HCT116 (cell line): ENCODE results near the gene RFXANK. TPM values are rescaled to one million over a fixed set of nuclear protein-coding genes. Genes with fewer than 3 reads are reported as not detected.

ENCODE experiments used
- ATAC-seq: fragments of 200-7000 bp; cut with Tn5 transposase; 2 replicates; pipeline ENCODE4 v1.9.1; 2020; ENCODE audit warnings: mild to moderate bottlenecking, moderate library complexity
- BruUV-seq: library from RNA; stranded (reverse); fragments of 400-500 nt; replicated peaks from 2 replicates; lab custom pipeline; 2021; lab: Mats Ljungman, UMichigan
- CTCF ChIA-PET: fragments of 300-600 bp; sonication (Branson Sonifier 250); formaldehyde crosslinking; loops from one replicate; lab custom pipeline; 2021; ENCODE audit warnings: antibody characterized with exemption; lab: Charles Lee
- POLR2A ChIA-PET: fragments of 300-600, 350-600 bp; sonication (Branson Sonifier 250); formaldehyde crosslinking; loops from one replicate; lab custom pipeline; 2021; ENCODE audit warnings: antibody characterized with exemption; lab: Charles Lee
- RAD21 ChIA-PET, 2 experiments: fragments of 300-600 bp; sonication (Branson Sonifier 250); formaldehyde crosslinking; loops; one replicate each; lab custom pipeline; 2023; ENCODE audit warnings: low total read pairs in 2 of 2; ENCODE audit not compliant: uncharacterized antibody in 2 of 2, unreplicated experiment in 2 of 2, low non-redundant PET in 1 of 2; lab: Charles Lee
- DNase-seq: peaks from one replicate; pipeline ENCODE4 v3.0.0-alpha.2; 2010; ENCODE audit warnings: low read depth, low spot score
- H2AFZ ChIP-seq: fragments of 200-600 bp; shearing (Covaris generic), sonication (generic); 2 replicates; pipeline ENCODE4 v1.6.1; 2017; ENCODE audit warnings: low read depth, mixed run types, mixed read lengths, antibody characterized with exemption, low read length; ENCODE audit not compliant: poor library complexity, severe bottlenecking
- H3K27ac ChIP-seq: 2 replicates; pipeline ENCODE4 v1.5.1; 2012; ENCODE audit warnings: low read depth, low read length
- H3K27me3 ChIP-seq: fragments of 200-600 bp; sonication (generic); 2 replicates; pipeline ENCODE4 v1.6.1; 2016; ENCODE audit warnings: mixed run types, low read length, mixed read lengths; ENCODE audit not compliant: insufficient read depth
- H3K36me3 ChIP-seq, 2 experiments: fragments of 200-500 bp in 1 of 2; fragments of 200-600 bp in 1 of 2; sonication (Bioruptor generic) in 1 of 2; sonication (generic) in 1 of 2; 2 replicates each; pipeline versions ENCODE4 v1.5.1 to v1.6.1; 2014 to 2016; ENCODE audit warnings: low read length in 2 of 2, inconsistent platforms in 1 of 2, mixed read lengths in 1 of 2, mixed run types in 1 of 2; ENCODE audit not compliant: insufficient read depth in 2 of 2, control insufficient read depth in 1 of 2
- H3K4me1 ChIP-seq, 2 experiments: fragments of 200-600 bp in 1 of 2; sonication (generic) in 1 of 2; 2 replicates each; pipeline versions ENCODE4 v1.5.1 to v1.6.1; 2012 to 2017; ENCODE audit warnings: low read length in 2 of 2, inconsistent platforms in 1 of 2, mild to moderate bottlenecking in 1 of 2, mixed read lengths in 1 of 2, mixed run types in 1 of 2, moderate library complexity in 1 of 2; ENCODE audit not compliant: insufficient read depth in 2 of 2, control insufficient read depth in 1 of 2
- H3K4me2 ChIP-seq: fragments of 200-600 bp; sonication (generic); 2 replicates; pipeline ENCODE4 v1.6.1; 2017; ENCODE audit warnings: mixed run types, low read length, mixed read lengths
- H3K4me3 ChIP-seq, 2 experiments: fragments of 200-600 bp in 1 of 2; sonication (generic) in 1 of 2; replicated peaks in 1 of 2; 2 replicates each; pipeline ENCODE4 v1.5.1; 2011 to 2016; ENCODE audit warnings: low read length in 2 of 2, control low read depth in 1 of 2, low read depth in 1 of 2, mild to moderate bottlenecking in 1 of 2, mixed read lengths in 1 of 2, mixed run types in 1 of 2
- H3K79me2 ChIP-seq: fragments of 200-600 bp; sonication (generic); 2 replicates; pipeline ENCODE4 v1.6.1; 2017; ENCODE audit warnings: mild to moderate bottlenecking, mixed run types, low read length, moderate library complexity, mixed read lengths; ENCODE audit not compliant: insufficient read depth
- H3K9ac ChIP-seq: fragments of 200-600 bp; sonication (generic); 2 replicates; pipeline ENCODE4 v1.6.1; 2016; ENCODE audit warnings: low read length, mixed read lengths
- H3K9me2 ChIP-seq: fragments of 200-600 bp; sonication (generic), shearing (Covaris generic); 2 replicates; pipeline ENCODE4 v1.6.1; 2017; ENCODE audit warnings: mixed run types, mild to moderate bottlenecking, moderate library complexity; ENCODE audit not compliant: insufficient read depth
- H3K9me3 ChIP-seq, 2 experiments: fragments of 200-500 bp in 1 of 2; fragments of 200-600 bp in 1 of 2; sonication (Bioruptor generic) in 1 of 2; sonication (generic) in 1 of 2; 2 replicates each; pipeline ENCODE4 v1.6.1; 2014 to 2017; ENCODE audit warnings: low read length in 2 of 2, mixed read lengths in 2 of 2, inconsistent platforms in 1 of 2, low read depth in 1 of 2, mild to moderate bottlenecking in 1 of 2, mixed run types in 1 of 2, moderate library complexity in 1 of 2; ENCODE audit not compliant: control insufficient read depth in 1 of 2, insufficient read depth in 1 of 2
- H4K20me1 ChIP-seq: fragments of 200-600 bp; sonication (generic), shearing (Covaris generic); 2 replicates; pipeline ENCODE4 v1.6.1; 2017; ENCODE audit warnings: mixed run types, mild to moderate bottlenecking, moderate library complexity; ENCODE audit not compliant: insufficient read depth
- ATF3 ChIP-seq: IDR thresholded peaks from 2 replicates; pipeline ENCODE4 v1.6.1; 2012
- EGR1 ChIP-seq: IDR thresholded peaks from 2 replicates; pipeline ENCODE4 v1.6.1; 2012; ENCODE audit warnings: low read depth
- EZH2phosphoT487 ChIP-seq: fragments of 200-600 bp; IDR thresholded peaks from 2 replicates; pipeline ENCODE4 v1.6.1; 2018; ENCODE audit warnings: antibody characterized with exemption, borderline replicate concordance
- MAX ChIP-seq: IDR thresholded peaks from 2 replicates; pipeline ENCODE4 v1.6.1; 2012
- POLR2A ChIP-seq: IDR thresholded peaks from 2 replicates; pipeline ENCODE4 v1.7.0; 2011; ENCODE audit warnings: borderline replicate concordance; ENCODE audit not compliant: insufficient read depth, insufficient read length; ENCODE audit errors: extremely low read depth
- POLR2AphosphoS5 ChIP-seq: IDR thresholded peaks from 2 replicates; pipeline ENCODE4 v1.6.1; 2011; ENCODE audit warnings: mild to moderate bottlenecking, low read depth, low read length, moderate library complexity
- SIN3A ChIP-seq: IDR thresholded peaks from 2 replicates; pipeline ENCODE4 v1.6.1; 2012; ENCODE audit warnings: low read depth
- SP1 ChIP-seq: IDR thresholded peaks from 2 replicates; pipeline ENCODE4 v1.6.1; 2012; ENCODE audit warnings: low read depth
- TCF7L2 ChIP-seq: IDR thresholded peaks from 2 replicates; pipeline ENCODE4 v1.7.0; 2011; ENCODE audit warnings: borderline replicate concordance, inconsistent platforms; ENCODE audit not compliant: insufficient read depth, insufficient read length; ENCODE audit errors: extremely low read depth
- ZBTB33 ChIP-seq: IDR thresholded peaks from 2 replicates; pipeline ENCODE4 v1.6.1; 2011; ENCODE audit warnings: mild to moderate bottlenecking, low read length, moderate library complexity; ENCODE audit not compliant: insufficient replicate concordance; ENCODE audit errors: extremely low read depth
- ZFX ChIP-seq: fragments of 450-650 bp; IDR thresholded peaks from 2 replicates; pipeline ENCODE4 v1.6.1; 2017
- intact Hi-C: fragments of 100-400 bp; cut with micrococcal nuclease; formaldehyde crosslinking; loops from 2 replicates; pipeline ENCODE4 v1.10.0; 2022
- total RNA-seq: library from RNA; stranded (reverse); gene quantifications from one replicate; pipeline ENCODE4 v1.2.1, GENCODE V29; 2021; ENCODE audit not compliant: unreplicated experiment

RFXANK gene
- total RNA-seq, 1 experiment from 2014 or later: 78.9 TPM

GRCh38 chr19:19240476-19240875 is 48.4 kb downstream of the RFXANK start:
- H3K36me3 ChIP-seq: no peaks in the 10 kb centered on the region
- ChIA-PET CTCF (interaction anchor here (0.6 kb wide), 1 partner anchor 1130 kb away, joined by 3 read pairs; no protein-coding TSS in a partner anchor), POLR2A (no interaction called here)

More at GRCh38 chr19:19240476-19240875, 48.4 kb downstream of the RFXANK start:
- BruUV-seq: no TSS peak
- Histone ChIP-seq H3K9ac (no peak overlapping the region), H3K9me3 (peaks cover 0 to 3% of the 10 kb centered on the region in 2 experiments; a peak in 1 of 4 replicates), H3K4me1 (no peaks in the 10 kb centered on the region), H3K79me2 (no peaks in the 10 kb centered on the region), H3K4me3 (no peak overlapping the region), H3K27ac (no peak overlapping the region), H3K9me2 (no peaks in the 10 kb centered on the region), H4K20me1 (no peaks in the 10 kb centered on the region), H3K27me3 (no peaks in the 10 kb centered on the region), H2AFZ (no peak overlapping the region)
- RAD21 ChIA-PET: no interaction called here
- ATAC-seq: no peak
- DNase-seq: no peak
- intact Hi-C loops: no loop called here
- TF ChIP-seq POLR2A (no peak), POLR2AphosphoS5 (no peak), TCF7L2 (no peak), EGR1 (no peak), SP1 (no peak), ZBTB33 (no peak), ATF3 (no peak), SIN3A (no peak), EZH2phosphoT487 (no peak), MAX (no peak), ZFX (no peak)
- TF ChIP-seq, all 23 proteins: peak for 0
- no peak overlapping the region for H3K4me2 ChIP-seq
